ENCODE results near the gene MYO18A.
"Not testable (repeated sequence)": the region's sequence is repeated elsewhere in the genome, so short reads cannot be mapped to it uniquely, and the experiment has no call there.

Gene MYO18A

DNA sequence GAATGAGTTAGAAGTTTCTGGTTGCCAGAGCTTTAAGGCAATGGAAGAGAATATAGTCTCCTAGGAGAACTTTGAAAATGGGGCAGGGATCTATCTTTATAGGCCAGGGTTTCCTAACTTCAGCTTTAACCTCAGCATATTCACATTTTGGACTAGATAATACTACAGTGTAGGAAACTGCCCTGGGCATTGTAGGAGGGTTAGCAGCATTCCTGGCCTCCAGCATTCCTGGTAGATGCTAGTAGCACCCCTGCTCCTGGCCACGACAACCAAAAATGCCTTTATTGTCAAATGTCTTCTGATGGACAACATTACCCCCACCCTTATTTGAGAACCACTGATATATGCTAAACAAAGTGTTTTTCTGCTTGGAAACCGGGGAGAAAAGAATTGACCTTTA, 27.8 kb upstream of the MYO18A start:
- Histone ChIP-seq H3K9me3 (ENCODE audit: insufficient read depth, low read length) (no peaks in the 10 kb centered on the region), H3K4me1 (ENCODE audit: insufficient read depth, insufficient read length) (no peaks in the 10 kb centered on the region), H3K36me3 (ENCODE audit: insufficient read depth, insufficient read length, low read length) (no peaks in the 10 kb centered on the region), H3K27me3 (ENCODE audit: insufficient read depth, insufficient read length) (no peaks in the 10 kb centered on the region), H3K9ac (ENCODE audit: insufficient read length, low read depth) (no peak overlapping the region), H3K4me3 (ENCODE audit: insufficient read length, low read depth) (no peak overlapping the region)
- no peak for TF ChIP-seq YY1 (IDR thresholded peaks at IDR 0.05; ENCODE audit: insufficient read depth, insufficient read length)
- TF ChIP-seq SUZ12 (IDR thresholded peaks at IDR 0.05; ENCODE audit: extremely low read depth, insufficient read depth, insufficient read length) = no peak
- DNase-seq (ENCODE audit: low read depth, low spot score) = no peak

DNA sequence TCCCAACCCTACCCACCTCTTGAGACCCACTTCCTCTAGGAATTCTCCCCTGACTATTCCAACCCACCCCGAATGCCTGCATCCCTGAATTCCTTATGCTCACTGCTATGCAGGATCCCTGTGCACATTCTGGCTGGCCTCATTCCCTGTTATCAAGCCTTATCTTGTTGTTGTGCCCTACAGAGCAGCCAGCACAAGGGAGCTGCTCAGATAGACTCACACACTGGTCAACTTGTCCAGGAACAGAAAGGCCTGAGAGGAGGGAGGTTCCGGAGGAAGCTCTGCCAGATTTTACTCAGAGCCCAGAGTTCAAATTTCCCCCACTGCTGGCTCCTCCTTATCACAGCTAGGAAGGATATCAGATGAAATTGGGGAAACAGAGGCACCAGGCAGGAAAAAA, 24.8 kb upstream of the MYO18A start:
- no peaks in the 10 kb centered on the region for H3K27me3 ChIP-seq (ENCODE audit: insufficient read depth, insufficient read length)
- TF ChIP-seq YY1 (IDR thresholded peaks at IDR 0.05; ENCODE audit: insufficient read depth, insufficient read length) = no peak
- TF ChIP-seq SUZ12 (IDR thresholded peaks at IDR 0.05; ENCODE audit: extremely low read depth, insufficient read depth, insufficient read length) = no peak
- no peak for TF ChIP-seq ZNF274 (IDR thresholded peaks at IDR 0.05; ENCODE audit: low read depth, low read length)
- H3K36me3 ChIP-seq (ENCODE audit: insufficient read depth, insufficient read length, low read length) = no peaks in the 10 kb centered on the region
- no peaks in the 10 kb centered on the region for H3K4me1 ChIP-seq (ENCODE audit: insufficient read depth, insufficient read length)
- DNase-seq (ENCODE audit: low read depth, low spot score) = no peak
- H3K9me3 ChIP-seq (ENCODE audit: insufficient read depth, low read length) = no peaks in the 10 kb centered on the region
- no peak overlapping the region for H3K4me3 ChIP-seq (ENCODE audit: insufficient read length, low read depth)
- no peak overlapping the region for H3K9ac ChIP-seq (ENCODE audit: insufficient read length, low read depth)

DNA sequence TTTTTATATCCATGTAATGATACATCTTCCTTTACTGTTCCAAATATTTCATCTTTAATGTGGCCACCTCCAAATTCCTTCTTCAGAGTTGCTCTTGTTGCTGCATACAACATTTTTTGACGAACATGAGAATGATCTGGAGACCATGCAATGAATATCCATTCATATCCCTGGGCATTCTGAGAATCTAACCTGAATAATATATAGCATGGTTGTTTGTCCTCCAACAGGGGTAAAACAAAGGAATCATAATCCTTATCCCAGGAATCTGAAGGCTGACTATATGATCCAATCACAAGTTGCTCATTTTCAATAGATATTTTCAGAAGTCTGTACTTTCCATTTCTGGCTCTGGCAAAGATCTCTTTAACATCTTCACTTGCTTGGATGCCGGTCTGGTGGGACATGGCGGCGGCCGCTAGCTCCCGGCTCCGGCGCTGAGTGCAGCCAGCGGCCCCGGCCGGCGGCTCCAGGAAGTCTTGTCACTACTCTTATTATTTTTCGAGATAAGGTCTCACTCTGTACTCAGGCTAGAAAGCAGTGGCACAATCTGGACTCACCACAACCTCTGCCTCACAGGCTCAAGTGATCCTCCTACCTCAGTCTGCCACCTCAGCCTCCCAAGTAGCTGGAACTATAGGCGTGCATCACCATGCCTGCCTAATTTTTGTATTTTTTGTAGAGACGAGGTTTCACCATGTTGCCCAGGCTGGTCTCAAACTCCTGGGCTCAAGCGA, 24.0 kb upstream of the MYO18A start:
- not testable (repeated sequence) for H3K9ac ChIP-seq (ENCODE audit: insufficient read length, low read depth); H3K36me3 ChIP-seq (ENCODE audit: insufficient read depth, insufficient read length, low read length); DNase-seq (ENCODE audit: low read depth, low spot score); H3K27me3 ChIP-seq (ENCODE audit: insufficient read depth, insufficient read length); H3K4me1 ChIP-seq (ENCODE audit: insufficient read depth, insufficient read length); H3K9me3 ChIP-seq (ENCODE audit: insufficient read depth, low read length); H3K4me3 ChIP-seq (ENCODE audit: insufficient read length, low read depth)

DNA sequence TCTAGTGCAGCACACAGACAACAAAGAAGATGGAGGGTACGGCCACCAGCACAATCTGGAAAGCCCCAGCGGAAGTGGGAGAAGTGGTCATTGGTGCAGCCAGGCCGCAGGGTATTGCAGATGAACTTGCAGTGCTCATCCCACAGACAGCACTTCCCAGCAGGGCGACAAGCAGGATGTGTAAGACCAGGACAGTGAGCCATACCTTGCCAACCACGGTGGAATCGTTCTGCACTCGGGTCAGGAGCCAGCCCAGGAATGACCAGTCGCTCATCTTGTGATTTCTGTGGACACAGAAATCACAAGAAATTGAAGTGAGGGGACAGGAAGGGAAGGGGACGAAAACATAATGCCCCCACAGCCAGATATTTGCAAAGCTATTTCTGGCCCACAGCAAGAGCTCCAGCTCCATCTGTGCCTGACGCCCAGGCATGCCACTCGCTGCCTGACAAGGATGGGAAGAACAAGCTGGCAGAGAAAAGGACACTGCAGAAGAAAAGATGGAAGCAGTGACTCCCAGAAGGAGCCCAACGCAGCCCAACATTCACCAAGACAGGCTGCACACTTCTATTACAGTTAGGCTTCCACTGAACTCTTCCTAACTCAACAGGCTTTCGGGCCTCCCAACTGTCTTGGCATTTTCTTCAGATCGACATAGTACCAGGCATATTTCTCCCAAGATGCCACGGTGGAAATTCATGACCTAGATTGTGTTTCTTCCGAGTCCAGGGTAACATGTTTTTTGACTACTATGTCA, 17.5 kb upstream of the MYO18A start:
- H3K36me3 ChIP-seq (ENCODE audit: insufficient read depth, insufficient read length, low read length) = no peaks in the 10 kb centered on the region
- no peak for DNase-seq (ENCODE audit: low read depth, low spot score)

DNA sequence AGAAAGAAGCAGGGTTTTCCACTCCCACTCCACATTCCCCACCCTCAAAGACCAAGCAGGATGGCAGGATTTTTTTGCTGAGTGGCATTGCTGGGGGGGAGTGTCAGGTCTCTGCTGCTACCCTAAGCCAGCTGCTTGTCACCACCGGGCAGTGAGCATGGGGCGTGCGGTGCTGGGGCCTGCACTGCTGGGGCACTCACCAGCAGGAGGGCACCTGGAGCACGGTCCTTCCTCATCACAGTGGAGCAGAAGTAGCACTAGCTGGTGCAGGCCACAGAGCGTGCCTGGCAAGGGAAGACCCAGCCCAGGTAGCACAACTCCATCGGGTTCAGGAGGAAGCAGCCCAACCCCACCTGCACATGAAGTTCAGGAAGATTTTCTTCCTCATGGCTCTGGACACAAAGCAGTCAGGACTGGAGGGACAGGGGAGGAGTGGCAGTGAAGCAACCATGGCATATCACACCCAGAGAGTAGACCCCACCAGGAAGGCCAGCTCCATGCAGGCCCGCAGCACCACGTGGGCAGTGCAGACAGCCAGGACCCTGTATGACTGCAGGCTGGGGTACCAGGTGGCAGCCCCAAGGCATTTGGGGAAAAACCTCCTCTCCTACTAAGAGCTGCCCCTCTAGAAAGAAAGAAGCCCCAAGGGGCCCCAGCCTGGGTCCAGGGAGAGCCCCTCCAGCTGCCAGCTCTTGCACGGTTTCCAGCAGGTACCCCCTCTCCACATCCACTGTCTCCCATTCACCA, 16.7 kb upstream of the MYO18A start:
- H3K27me3 ChIP-seq (ENCODE audit: insufficient read depth, insufficient read length) = no peaks in the 10 kb centered on the region
- no peak overlapping the region for H3K9ac ChIP-seq (ENCODE audit: insufficient read length, low read depth)
- no peak for DNase-seq (ENCODE audit: low read depth, low spot score)
- H3K9me3 ChIP-seq (ENCODE audit: insufficient read depth, low read length) = no peaks in the 10 kb centered on the region
- TF ChIP-seq ZNF274 (IDR thresholded peaks at IDR 0.05; ENCODE audit: low read depth, low read length) (no peak), SUZ12 (IDR thresholded peaks at IDR 0.05; ENCODE audit: extremely low read depth, insufficient read depth, insufficient read length) (no peak), YY1 (IDR thresholded peaks at IDR 0.05; ENCODE audit: insufficient read depth, insufficient read length) (no peak)
- no peaks in the 10 kb centered on the region for H3K4me1 ChIP-seq (ENCODE audit: insufficient read depth, insufficient read length)
- no peak overlapping the region for H3K4me3 ChIP-seq (ENCODE audit: insufficient read length, low read depth)
- H3K36me3 ChIP-seq (ENCODE audit: insufficient read depth, insufficient read length, low read length) = no peaks in the 10 kb centered on the region

More for the DNA sequence above, 17.5 kb upstream of the MYO18A start:
- Histone ChIP-seq H3K9ac (ENCODE audit: insufficient read length, low read depth) (no peak overlapping the region), H3K4me3 (ENCODE audit: insufficient read length, low read depth) (no peak overlapping the region), H3K4me1 (ENCODE audit: insufficient read depth, insufficient read length) (no peaks in the 10 kb centered on the region), H3K27me3 (ENCODE audit: insufficient read depth, insufficient read length) (no peaks in the 10 kb centered on the region), H3K9me3 (ENCODE audit: insufficient read depth, low read length) (no peaks in the 10 kb centered on the region)
- no peak for TF ChIP-seq SUZ12 (IDR thresholded peaks at IDR 0.05; ENCODE audit: extremely low read depth, insufficient read depth, insufficient read length)
- TF ChIP-seq ZNF274 (IDR thresholded peaks at IDR 0.05; ENCODE audit: low read depth, low read length) = no peak
- TF ChIP-seq YY1 (IDR thresholded peaks at IDR 0.05; ENCODE audit: insufficient read depth, insufficient read length) = no peak

DNA sequence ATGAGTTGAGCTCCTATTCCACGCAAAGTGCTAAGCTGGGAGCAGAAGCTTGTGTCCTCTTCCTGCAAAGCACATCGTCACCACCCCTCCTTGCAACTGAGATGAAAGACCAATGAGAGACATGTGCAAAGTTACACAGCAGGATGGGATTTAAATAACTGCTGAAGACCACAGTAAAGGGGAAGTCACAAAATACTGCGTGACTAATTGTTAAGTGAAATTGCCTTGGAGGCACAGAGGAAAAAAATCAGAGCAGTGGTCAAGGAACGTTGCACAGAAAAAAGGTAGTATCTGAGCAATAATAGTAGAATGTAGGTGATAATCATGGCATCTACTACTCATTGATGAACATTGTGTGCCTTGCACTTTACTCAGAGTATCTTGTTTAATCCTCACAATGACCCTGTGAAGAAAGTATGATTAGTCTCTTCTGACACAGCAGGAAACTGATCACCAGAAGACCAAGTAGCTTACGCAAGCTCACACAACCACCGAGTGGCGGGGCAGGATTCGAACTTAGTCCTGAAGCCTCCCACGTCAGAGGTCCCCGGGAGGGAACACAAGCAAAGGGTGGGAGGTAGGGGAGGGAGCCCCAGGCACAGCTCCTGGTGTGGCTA, 15.4 kb upstream of the MYO18A start:
- no peaks in the 10 kb centered on the region for H3K4me1 ChIP-seq (ENCODE audit: insufficient read depth, insufficient read length)
- DNase-seq (ENCODE audit: low read depth, low spot score) = no peak

DNA sequence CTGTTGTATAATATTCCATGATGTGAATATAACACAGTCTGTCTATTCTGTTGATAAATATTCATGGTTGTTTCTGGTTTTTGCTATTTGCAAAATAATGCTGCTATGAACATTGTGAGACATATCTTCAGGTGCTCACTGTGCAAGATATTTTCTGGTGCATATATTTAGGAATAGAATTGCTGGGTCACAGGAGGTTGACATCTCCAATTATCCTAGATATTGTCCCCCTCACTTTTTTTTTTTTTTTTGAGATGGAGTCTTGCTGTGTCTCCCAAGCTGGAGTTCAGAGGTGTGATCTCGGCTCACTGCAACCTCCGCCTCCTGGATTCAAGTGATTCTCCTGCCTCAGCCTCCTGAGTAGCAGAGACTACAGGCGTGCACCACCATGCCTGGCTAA, 14.5 kb upstream of the MYO18A start:
- no peak overlapping the region for H3K9ac ChIP-seq (ENCODE audit: insufficient read length, low read depth)
- H3K4me1 ChIP-seq (ENCODE audit: insufficient read depth, insufficient read length) = no peaks in the 10 kb centered on the region
- no peaks in the 10 kb centered on the region for H3K27me3 ChIP-seq (ENCODE audit: insufficient read depth, insufficient read length)
- no peak for TF ChIP-seq ZNF274 (IDR thresholded peaks at IDR 0.05; ENCODE audit: low read depth, low read length)
- TF ChIP-seq SUZ12 (IDR thresholded peaks at IDR 0.05; ENCODE audit: extremely low read depth, insufficient read depth, insufficient read length) = no peak
- TF ChIP-seq YY1 (IDR thresholded peaks at IDR 0.05; ENCODE audit: insufficient read depth, insufficient read length) = no peak
- no peaks in the 10 kb centered on the region for H3K36me3 ChIP-seq (ENCODE audit: insufficient read depth, insufficient read length, low read length)
- DNase-seq (ENCODE audit: low read depth, low spot score) = no peak
- H3K4me3 ChIP-seq (ENCODE audit: insufficient read length, low read depth) = no peak overlapping the region
- no peaks in the 10 kb centered on the region for H3K9me3 ChIP-seq (ENCODE audit: insufficient read depth, low read length)

More for the DNA sequence above, 15.4 kb upstream of the MYO18A start:
- H3K36me3 ChIP-seq (ENCODE audit: insufficient read depth, insufficient read length, low read length) = no peaks in the 10 kb centered on the region
- no peaks in the 10 kb centered on the region for H3K27me3 ChIP-seq (ENCODE audit: insufficient read depth, insufficient read length)
- no peaks in the 10 kb centered on the region for H3K9me3 ChIP-seq (ENCODE audit: insufficient read depth, low read length)
- no peak for TF ChIP-seq SUZ12 (IDR thresholded peaks at IDR 0.05; ENCODE audit: extremely low read depth, insufficient read depth, insufficient read length)
- H3K4me3 ChIP-seq (ENCODE audit: insufficient read length, low read depth) = no peak overlapping the region
- H3K9ac ChIP-seq (ENCODE audit: insufficient read length, low read depth) = no peak overlapping the region
